HEK293 (cell line): ENCODE data around the gene PITPNM1.

Experiments used
- CTCF ChIA-PET: fragments of 350-600 bp; formaldehyde crosslinking; extraction: SDS; loops from one replicate; lab custom pipeline; 2021; ENCODE audit warnings: antibody characterized with exemption; lab: Yijun Ruan, JAX
- POLR2A ChIA-PET: fragments of 300-600 bp; formaldehyde crosslinking; extraction: SDS; loops from one replicate; lab custom pipeline; 2020; ENCODE audit warnings: antibody characterized with exemption, inconsistent platforms; lab: Yijun Ruan, JAX
- H3K27ac ChIP-seq: fragments of 200-500 bp; sonication (Bioruptor generic); 2 replicates; pipeline ENCODE4 v1.5.1; 2014; ENCODE audit warnings: low read depth, low read length, control low read depth, inconsistent platforms; ENCODE audit errors: extremely low read depth
- H3K36me3 ChIP-seq, 2 experiments: fragments of 200-500 bp in 1 of 2; sonication (Bioruptor generic) in 1 of 2; 1 replicate in 1 of 2; 2 replicates in 1 of 2; pipeline ENCODE4 v1.5.1; 2014 to 2017; ENCODE audit warnings: inconsistent platforms in 2 of 2, low read length in 2 of 2; ENCODE audit not compliant: control insufficient read depth in 2 of 2, insufficient read depth in 1 of 2
- H3K4me1 ChIP-seq: fragments of 200-500 bp; sonication (Bioruptor generic); 2 replicates; pipeline ENCODE4 v1.5.1; 2014; ENCODE audit warnings: mild to moderate bottlenecking, low read length, inconsistent platforms; ENCODE audit not compliant: control insufficient read depth, insufficient read depth
- H3K4me3 ChIP-seq: 2 replicates; pipeline ENCODE4 v1.5.1; 2011; ENCODE audit warnings: low read depth, mild to moderate bottlenecking, control low read depth, low read length, moderate library complexity
- H3K9me3 ChIP-seq: fragments of 200-500 bp; sonication (Bioruptor generic); 2 replicates; pipeline ENCODE4 v1.5.1; 2014; ENCODE audit warnings: low read depth, low read length, inconsistent platforms; ENCODE audit not compliant: control insufficient read depth, insufficient read depth
- BCL11A ChIP-seq: fragments of 450-650 bp; formaldehyde crosslinking; IDR thresholded peaks from 2 replicates; pipeline ENCODE4 v1.5.1; 2016; ENCODE audit warnings: low read depth, missing biosample characterization, missing genetic modification characterization
- KLF8 ChIP-seq: fragments of 450-650 bp; formaldehyde crosslinking; IDR thresholded peaks from 2 replicates; pipeline ENCODE4 v1.5.1; 2016; ENCODE audit warnings: missing biosample characterization, missing genetic modification characterization
- SCRT1 ChIP-seq: fragments of 450-650 bp; formaldehyde crosslinking; IDR thresholded peaks from 2 replicates; pipeline ENCODE4 v1.5.1; 2016; ENCODE audit warnings: missing biosample characterization, missing genetic modification characterization, borderline replicate concordance
- SP7 ChIP-seq: fragments of 450-650 bp; formaldehyde crosslinking; IDR thresholded peaks from 2 replicates; pipeline ENCODE4 v1.5.1; 2016; ENCODE audit warnings: missing biosample characterization, missing genetic modification characterization
- ZFHX2 ChIP-seq: fragments of 450-650 bp; formaldehyde crosslinking; conservative IDR thresholded peaks from 2 replicates; pipeline ENCODE4 v1.5.1; 2016; ENCODE audit warnings: missing biosample characterization, missing genetic modification characterization
- ZFP37 ChIP-seq: fragments of 450-650 bp; formaldehyde crosslinking; IDR thresholded peaks from 2 replicates; pipeline ENCODE4 v1.5.1; 2016; ENCODE audit warnings: missing biosample characterization, missing genetic modification characterization
- ZNF174 ChIP-seq: fragments of 450-650 bp; formaldehyde crosslinking; IDR thresholded peaks from 2 replicates; pipeline ENCODE4 v1.5.0; 2017; ENCODE audit warnings: missing biosample characterization, mild to moderate bottlenecking, missing genetic modification characterization
- ZNF302 ChIP-seq: fragments of 450-650 bp; formaldehyde crosslinking; IDR thresholded peaks from 2 replicates; pipeline ENCODE4 v1.5.1; 2016; ENCODE audit warnings: missing biosample characterization, missing genetic modification characterization, low read depth
- ZNF354C ChIP-seq: fragments of 450-650 bp; formaldehyde crosslinking; IDR thresholded peaks from 2 replicates; pipeline ENCODE4 v1.5.1; 2016; ENCODE audit warnings: missing biosample characterization, missing genetic modification characterization, low read depth, borderline replicate concordance
- ZNF548 ChIP-seq: fragments of 450-650 bp; formaldehyde crosslinking; IDR thresholded peaks from 2 replicates; pipeline ENCODE4 v1.5.1; 2016; ENCODE audit warnings: missing biosample characterization, missing genetic modification characterization
- TF ChIP-seq, protein P1 (sequence below): fragments of 450-650 bp; formaldehyde crosslinking; IDR thresholded peaks from 2 replicates; pipeline ENCODE4 v1.5.1; 2016; ENCODE audit warnings: missing biosample characterization, missing genetic modification characterization
- TF ChIP-seq, protein P2 (sequence below): fragments of 450-650 bp; IDR thresholded peaks from 2 replicates; pipeline ENCODE4 v1.5.1; 2018; ENCODE audit warnings: missing biosample characterization, mild to moderate bottlenecking, missing genetic modification characterization
- TF ChIP-seq, protein P3 (sequence below): fragments of 450-650 bp; formaldehyde crosslinking; IDR thresholded peaks from 2 replicates; pipeline ENCODE4 v1.5.1; 2016; ENCODE audit warnings: missing biosample characterization, missing genetic modification characterization
- TF ChIP-seq, protein P4 (sequence below): IDR thresholded peaks from 2 replicates; pipeline ENCODE4 v1.6.1; 2011; ENCODE audit warnings: mild to moderate bottlenecking, low read depth, low read length, borderline replicate concordance
- TF ChIP-seq, protein P5 (sequence below): fragments of 450-650 bp; formaldehyde crosslinking; IDR thresholded peaks from 2 replicates; pipeline ENCODE4 v1.5.1; 2017; ENCODE audit warnings: missing biosample characterization, missing genetic modification characterization
- TF ChIP-seq, protein P6 (sequence below): fragments of 450-650 bp; formaldehyde crosslinking; IDR thresholded peaks from 2 replicates; pipeline ENCODE4 v1.5.1; 2016; ENCODE audit warnings: missing biosample characterization, missing genetic modification characterization
- TF ChIP-seq, protein P7 (sequence below): fragments of 450-650 bp; formaldehyde crosslinking; IDR thresholded peaks from 2 replicates; pipeline ENCODE4 v1.5.1; 2016; ENCODE audit warnings: missing biosample characterization, missing genetic modification characterization

Gene PITPNM1

DNA sequence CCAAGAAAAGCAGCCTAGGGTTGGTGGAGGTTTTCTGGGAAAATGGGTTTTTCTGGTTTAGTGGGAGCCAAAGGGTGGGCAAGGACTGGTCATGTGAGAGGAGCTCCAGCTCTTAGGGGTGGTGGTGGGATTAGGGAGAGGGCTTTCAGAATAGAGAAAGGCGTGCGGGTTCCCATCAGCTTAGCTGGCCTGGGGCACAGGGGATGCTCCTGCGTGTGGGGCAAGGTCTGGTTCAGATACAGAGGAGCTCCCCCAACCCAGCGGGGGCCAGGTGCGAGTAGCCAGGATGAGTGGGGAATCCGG, 36.8 kb downstream of the PITPNM1 start:
- H3K27ac ChIP-seq, result peak overlapping the region; percentile 47; the same call in 1 of the 2 replicates
- no peaks in the 10 kb centered on the region for H3K36me3 ChIP-seq
- peak overlapping the region; percentile 71 for H3K4me3 ChIP-seq
- TF ChIP-seq SCRT1 (tag by site-specific recombination) (no peak), ZNF302 (tag by site-specific recombination) (no peak), BCL11A (tag by site-specific recombination) (no peak), ZNF354C (tag by site-specific recombination) (no peak), ZNF548 (tag by site-specific recombination) (no peak), SP7 (no peak), ZFP37 (tag by site-specific recombination) (no peak), KLF8 (no peak), ZNF174 (no peak), ZFHX2 (tag by site-specific recombination) (no peak)
- TF ChIP-seq, protein P1, sequence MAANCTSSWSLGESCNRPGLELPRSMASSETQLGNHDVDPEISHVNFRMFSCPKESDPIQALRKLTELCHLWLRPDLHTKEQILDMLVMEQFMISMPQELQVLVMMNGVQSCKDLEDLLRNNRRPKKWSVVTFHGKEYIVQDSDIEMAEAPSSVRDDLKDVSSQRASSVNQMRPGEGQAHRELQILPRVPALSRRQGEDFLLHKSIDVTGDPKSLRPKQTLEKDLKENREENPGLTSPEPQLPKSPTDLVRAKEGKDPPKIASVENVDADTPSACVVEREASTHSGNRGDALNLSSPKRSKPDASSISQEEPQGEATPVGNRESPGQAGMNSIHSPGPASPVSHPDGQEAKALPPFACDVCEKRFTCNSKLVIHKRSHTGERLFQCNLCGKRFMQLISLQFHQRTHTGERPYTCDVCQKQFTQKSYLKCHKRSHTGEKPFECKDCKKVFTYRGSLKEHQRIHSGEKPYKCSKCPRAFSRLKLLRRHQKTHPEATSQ (tag by site-specific recombination), result no peak
- TF ChIP-seq, protein P2, sequence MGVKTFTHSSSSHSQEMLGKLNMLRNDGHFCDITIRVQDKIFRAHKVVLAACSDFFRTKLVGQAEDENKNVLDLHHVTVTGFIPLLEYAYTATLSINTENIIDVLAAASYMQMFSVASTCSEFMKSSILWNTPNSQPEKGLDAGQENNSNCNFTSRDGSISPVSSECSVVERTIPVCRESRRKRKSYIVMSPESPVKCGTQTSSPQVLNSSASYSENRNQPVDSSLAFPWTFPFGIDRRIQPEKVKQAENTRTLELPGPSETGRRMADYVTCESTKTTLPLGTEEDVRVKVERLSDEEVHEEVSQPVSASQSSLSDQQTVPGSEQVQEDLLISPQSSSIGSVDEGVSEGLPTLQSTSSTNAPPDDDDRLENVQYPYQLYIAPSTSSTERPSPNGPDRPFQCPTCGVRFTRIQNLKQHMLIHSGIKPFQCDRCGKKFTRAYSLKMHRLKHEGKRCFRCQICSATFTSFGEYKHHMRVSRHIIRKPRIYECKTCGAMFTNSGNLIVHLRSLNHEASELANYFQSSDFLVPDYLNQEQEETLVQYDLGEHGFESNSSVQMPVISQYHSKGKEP (tag by site-specific recombination), result no peak
- TF ChIP-seq, protein P3, sequence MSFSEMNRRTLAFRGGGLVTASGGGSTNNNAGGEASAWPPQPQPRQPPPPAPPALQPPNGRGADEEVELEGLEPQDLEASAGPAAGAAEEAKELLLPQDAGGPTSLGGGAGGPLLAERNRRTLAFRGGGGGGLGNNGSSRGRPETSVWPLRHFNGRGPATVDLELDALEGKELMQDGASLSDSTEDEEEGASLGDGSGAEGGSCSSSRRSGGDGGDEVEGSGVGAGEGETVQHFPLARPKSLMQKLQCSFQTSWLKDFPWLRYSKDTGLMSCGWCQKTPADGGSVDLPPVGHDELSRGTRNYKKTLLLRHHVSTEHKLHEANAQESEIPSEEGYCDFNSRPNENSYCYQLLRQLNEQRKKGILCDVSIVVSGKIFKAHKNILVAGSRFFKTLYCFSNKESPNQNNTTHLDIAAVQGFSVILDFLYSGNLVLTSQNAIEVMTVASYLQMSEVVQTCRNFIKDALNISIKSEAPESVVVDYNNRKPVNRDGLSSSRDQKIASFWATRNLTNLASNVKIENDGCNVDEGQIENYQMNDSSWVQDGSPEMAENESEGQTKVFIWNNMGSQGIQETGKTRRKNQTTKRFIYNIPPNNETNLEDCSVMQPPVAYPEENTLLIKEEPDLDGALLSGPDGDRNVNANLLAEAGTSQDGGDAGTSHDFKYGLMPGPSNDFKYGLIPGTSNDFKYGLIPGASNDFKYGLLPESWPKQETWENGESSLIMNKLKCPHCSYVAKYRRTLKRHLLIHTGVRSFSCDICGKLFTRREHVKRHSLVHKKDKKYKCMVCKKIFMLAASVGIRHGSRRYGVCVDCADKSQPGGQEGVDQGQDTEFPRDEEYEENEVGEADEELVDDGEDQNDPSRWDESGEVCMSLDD (tag by site-specific recombination), result no peak
- TF ChIP-seq, protein P4, sequence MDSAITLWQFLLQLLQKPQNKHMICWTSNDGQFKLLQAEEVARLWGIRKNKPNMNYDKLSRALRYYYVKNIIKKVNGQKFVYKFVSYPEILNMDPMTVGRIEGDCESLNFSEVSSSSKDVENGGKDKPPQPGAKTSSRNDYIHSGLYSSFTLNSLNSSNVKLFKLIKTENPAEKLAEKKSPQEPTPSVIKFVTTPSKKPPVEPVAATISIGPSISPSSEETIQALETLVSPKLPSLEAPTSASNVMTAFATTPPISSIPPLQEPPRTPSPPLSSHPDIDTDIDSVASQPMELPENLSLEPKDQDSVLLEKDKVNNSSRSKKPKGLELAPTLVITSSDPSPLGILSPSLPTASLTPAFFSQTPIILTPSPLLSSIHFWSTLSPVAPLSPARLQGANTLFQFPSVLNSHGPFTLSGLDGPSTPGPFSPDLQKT, result no peak
- TF ChIP-seq, protein P5, sequence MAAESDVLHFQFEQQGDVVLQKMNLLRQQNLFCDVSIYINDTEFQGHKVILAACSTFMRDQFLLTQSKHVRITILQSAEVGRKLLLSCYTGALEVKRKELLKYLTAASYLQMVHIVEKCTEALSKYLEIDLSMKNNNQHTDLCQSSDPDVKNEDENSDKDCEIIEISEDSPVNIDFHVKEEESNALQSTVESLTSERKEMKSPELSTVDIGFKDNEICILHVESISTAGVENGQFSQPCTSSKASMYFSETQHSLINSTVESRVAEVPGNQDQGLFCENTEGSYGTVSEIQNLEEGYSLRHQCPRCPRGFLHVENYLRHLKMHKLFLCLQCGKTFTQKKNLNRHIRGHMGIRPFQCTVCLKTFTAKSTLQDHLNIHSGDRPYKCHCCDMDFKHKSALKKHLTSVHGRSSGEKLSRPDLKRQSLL (tag by site-specific recombination), result no peak
- TF ChIP-seq, protein P6, sequence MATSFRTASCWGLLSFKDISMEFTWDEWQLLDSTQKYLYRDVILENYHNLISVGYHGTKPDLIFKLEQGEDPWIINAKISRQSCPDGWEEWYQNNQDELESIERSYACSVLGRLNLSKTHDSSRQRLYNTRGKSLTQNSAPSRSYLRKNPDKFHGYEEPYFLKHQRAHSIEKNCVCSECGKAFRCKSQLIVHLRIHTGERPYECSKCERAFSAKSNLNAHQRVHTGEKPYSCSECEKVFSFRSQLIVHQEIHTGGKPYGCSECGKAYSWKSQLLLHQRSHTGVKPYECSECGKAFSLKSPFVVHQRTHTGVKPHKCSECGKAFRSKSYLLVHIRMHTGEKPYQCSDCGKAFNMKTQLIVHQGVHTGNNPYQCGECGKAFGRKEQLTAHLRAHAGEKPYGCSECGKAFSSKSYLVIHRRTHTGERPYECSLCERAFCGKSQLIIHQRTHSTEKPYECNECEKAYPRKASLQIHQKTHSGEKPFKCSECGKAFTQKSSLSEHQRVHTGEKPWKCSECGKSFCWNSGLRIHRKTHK (tag by site-specific recombination), result no peak
- TF ChIP-seq, protein P7, sequence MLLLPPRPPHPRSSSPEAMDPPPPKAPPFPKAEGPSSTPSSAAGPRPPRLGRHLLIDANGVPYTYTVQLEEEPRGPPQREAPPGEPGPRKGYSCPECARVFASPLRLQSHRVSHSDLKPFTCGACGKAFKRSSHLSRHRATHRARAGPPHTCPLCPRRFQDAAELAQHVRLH (tag by site-specific recombination), result no peak
- TF ChIP-seq, all 188 proteins: peak for 0
- Histone ChIP-seq H3K4me1 (no peaks in the 10 kb centered on the region; the same call in 1 of the 2 replicates), H3K9me3 (no peaks in the 10 kb centered on the region)
- ChIA-PET CTCF (interaction anchor here (1.6 to 1.9 kb wide), 2 partner anchors 67 to 80 kb away, joined by 10 read pairs; partner anchors contain the start of gene PPP1CA), POLR2A (interaction anchor here (0.5 to 2.8 kb wide), 10 partner anchors 8 to 98 kb away, joined by 3 to 23 read pairs (median 5); partner anchors contain the start of genes AIP, PITPNM1, PPP1CA and PTPRCAP)
